Stimulated activated CD8-positive, alpha-beta memory T cell treated with anti-CD3 and anti-CD28 coated beads, Interleukin-7, amount 100 ng/mL, for 1 hour (primary cell): ENCODE data around the gene PCNX3.

Experiments
- DNase-seq, 2 donors: peaks; one replicate each; pipeline ENCODE4 v3.0.0-alpha.2; 2020; ENCODE audit warnings: low read depth in 2 of 2

Gene PCNX3

DNA sequence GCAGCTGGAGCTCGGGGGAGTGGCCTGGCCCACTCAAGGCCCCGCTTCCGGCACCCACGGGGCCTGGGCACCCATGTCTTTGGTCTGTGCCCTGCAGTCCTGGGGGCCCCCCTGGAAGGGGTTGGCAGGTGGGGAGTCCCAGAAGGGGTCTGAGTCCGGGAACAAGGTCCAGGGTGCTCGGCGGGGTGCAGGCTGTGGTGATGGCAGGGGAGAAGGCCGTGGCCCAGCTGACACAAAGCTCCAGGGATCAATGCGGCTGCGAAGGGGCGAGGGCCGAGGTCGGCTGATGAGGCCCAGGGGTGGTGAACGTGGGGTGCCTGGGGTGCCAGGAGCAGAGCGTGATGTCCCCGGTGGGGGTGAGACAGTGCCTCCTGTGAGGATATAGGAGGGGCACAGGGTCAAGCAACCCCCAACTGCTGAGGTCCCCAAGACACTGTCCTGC, 17.3 kb upstream of the PCNX3 start:
- no peak for DNase-seq

- DNase-seq = no peak
These were observed 16.2 kb upstream of the PCNX3 start for GRCh38 chr11:65599216-65599954.

- no peak for DNase-seq
These were observed 15.7 kb upstream of the PCNX3 start for GRCh38 chr11:65599955-65600246.

DNA sequence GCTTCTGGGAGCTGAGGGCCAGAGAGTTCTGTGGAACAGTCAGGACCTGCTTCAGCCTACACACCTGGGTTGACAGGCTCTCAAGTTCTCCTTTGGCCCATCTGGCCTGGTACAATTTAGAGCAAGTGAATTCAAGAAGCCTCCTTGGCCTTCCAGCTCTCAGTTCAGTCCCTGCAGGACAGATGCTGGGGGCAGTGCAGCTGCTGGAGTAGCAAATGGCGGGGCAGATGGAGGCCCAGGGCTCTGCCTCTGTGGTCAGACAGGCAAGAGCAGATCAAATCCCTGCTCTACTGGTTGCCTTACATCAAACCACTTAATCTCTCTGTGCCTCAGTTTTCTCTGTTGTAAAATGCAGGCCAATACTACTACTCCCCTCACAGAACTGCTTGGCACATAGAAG, 11.3 kb upstream of the PCNX3 start:
- no peak for DNase-seq

DNA sequence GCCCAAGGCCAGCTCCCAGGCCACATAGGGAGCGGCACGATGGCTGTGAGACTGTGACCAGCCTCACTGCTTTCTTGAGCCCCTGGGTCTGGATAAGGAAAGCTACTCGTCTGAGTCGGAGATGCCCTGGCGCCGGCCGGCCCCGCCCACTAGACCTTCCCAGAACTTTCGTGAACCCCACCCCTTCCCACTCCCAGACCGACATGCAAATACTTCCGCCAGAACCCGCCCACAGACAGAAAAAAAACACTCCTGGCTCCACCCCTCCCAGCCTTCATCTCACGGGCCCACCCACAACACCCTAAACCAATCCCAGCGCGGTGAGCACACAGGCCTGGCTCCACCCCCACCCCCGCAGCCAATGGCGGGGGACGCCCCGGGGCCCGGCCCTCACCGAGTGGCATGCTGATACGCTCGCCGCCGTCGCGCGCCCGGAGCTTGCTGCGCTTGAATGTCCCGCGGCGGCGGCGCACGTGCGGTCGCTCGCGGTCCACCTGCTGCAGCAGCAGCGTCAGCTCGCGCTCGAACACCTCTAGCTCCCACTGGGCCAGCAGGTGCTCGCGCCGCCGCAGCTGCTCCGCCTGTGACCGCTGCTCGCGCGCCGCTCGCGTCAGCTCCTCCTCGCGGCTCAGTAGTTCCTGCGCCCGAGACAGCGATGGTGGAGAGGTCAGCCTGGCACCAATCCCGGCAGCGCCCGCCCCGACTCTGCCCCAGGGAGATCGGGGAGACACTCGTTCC, 8.5 kb upstream of the PCNX3 start:
- DNase-seq = no peak

GRCh38 chr11:65607614-65608426, 7.8 kb upstream of the PCNX3 start:
- DNase-seq = no peak

DNA sequence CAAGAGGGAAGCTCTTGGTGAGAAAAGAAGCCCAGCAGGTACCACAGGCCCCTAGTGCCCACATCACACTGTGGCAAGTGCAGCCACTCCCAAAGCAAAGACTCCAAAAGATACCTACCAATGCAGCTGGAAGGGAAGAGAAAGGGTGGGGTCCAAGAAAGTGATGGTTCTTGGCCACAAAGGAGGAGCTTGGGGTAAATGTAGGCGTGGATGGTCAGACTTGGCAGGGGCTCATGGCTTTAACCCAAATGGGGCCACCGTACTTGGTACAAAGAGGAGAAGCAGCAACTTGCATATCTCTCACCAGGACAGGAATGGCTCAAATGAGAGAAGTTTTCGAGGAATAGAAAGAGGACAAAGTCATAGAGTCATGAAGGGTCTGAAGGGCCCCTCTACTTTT, 6.3 kb upstream of the PCNX3 start:
- DNase-seq = no peak

- DNase-seq = no peak
These were observed 5.9 kb upstream of the PCNX3 start for GRCh38 chr11:65609665-65610064.

DNA sequence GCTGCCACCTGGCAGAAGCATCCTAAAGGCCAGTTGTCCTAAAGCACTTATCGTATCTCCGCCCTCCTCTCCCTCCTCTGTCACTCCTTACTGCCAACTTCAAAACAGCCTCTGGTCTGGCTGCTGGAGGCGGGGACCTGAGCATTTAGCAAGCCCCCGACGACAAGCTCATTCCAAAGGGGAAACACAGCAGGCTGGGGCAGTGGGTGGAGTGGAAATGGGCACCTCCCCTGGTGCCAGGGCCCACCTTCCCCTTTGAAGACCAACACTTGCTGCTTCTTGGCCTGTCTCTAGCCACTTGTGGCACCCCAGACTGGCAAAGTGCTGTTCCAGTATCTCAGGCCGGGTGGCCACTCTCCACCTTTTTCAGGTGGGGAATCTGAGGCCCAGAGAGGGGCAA, 5.2 kb upstream of the PCNX3 start:
- DNase-seq = no peak

DNA sequence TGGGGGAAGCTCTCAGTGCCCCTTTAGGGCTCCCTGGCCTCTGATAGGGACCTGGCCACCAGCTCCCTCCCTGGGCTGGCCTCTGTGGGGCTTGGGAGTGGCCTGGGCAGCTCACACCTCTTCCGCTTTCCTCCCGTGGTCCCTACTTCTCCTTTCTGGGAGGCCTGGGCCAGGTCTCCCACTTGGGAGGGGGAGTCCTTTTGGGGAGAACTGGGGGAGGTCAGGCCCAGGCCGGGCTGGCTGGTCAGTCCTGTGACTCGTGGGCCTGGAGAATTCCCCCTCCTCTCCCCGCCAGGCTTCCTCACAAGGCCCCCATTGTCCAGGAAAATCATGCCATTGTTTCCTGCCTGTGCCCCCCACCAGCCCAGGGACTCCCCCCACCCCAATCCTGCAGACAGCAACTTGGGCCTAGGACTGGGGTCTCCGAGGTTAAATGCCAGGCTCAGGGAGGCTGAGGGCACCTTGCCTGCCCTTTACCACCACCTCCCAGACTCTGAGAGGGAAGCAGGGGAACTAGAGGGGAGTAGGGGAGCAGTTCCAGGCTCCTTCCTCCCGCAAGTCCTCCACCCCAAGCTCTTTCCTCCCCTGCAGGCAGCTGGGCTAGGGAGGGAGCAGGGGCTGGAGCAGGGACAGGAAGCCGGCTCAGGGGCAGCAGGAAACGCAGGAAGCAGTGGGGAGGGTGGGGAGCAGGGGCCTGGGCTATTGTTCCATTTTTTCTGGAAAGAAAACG, 4.4 kb upstream of the PCNX3 start:
- DNase-seq = no peak

- DNase-seq = no peak
These were observed 3.6 kb upstream of the PCNX3 start for GRCh38 chr11:65611758-65612603.

DNA sequence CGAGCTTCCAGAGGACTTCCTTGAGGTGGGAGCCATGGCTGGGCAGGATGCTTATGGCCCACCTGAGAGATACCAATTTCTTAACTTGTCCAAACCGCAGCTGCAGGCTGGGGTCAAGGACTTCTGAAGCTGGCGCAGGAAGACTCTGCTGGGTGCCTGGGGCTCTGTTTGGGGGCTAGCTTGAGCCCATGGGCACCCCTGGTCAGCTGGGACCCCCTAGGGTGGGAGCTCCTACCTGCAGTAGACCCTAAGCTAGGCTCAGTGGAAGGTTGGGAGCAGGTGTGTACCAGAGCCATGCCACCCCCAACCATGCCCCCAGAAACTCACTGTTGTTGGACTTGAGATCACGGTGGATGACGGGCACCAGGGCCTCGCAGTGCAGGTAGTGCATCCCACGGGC, 2.9 kb upstream of the PCNX3 start:
- no peak for DNase-seq

DNA sequence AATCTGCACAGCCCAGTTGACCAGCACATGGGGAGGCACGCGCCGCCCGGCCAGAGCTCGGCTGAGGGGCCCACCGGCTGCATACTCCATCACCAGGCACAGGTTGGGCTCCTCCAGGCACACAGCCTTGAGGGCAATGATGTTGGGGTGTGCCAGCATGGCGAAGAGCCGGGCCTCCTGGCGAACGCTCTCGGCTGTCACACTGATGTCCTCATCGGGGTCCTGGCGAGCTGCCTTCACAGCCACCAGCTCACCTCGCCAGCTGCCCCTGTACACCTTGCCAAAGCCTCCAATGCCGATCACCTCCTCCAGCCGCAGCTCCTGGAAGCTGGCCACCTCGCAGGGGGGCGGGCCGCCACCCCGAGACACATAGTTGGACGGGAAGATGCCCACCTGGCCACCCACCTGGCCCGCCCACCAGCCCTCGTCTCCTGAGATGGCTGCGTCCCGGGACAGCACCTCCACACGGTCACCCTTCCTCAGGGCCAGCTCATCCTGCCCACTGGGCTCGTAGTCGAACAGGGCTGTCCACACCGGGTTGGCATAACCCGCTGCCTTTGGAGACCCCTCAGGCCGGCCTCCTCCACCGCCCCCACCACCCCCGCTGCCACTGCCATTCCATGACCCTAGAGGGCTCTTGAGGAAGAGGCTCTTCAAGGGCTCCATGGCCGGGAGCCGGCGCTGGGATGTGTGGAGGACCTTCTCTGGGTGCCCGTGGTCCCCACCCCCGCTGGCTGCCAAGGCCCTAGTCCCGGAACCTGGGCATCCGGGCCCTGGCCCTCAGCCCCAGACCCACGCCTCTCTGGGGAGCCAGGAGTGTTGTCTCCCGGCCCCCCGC, 2.3 kb upstream of the PCNX3 start:
- no peak for DNase-seq

GRCh38 chr11:65615950-65616574, 486 bp downstream of the PCNX3 start:
- no peak for DNase-seq

DNA sequence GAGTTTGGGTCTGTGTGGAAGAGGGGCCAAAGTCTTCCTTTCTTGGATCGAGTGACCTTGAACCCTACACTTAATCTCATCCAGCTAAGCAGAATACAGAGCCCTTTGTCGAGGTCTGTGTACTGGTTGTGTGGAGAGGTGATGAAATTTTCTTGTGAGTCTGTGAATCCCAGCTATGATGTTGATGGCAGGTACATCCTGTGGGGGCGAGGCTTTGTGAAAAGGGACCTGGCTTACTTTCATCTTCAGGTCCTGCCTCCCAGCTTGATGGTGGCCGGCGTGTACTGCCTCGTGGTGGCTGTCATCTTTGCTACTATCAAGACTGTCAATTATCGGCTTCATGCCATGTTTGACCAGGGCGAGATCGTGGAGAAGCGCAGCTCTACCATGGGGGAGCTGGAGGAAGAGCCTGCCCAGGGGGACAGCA, 1.0 kb downstream of the PCNX3 start:
- DNase-seq = no peak

- DNase-seq = no peak
These were observed 1.7 kb downstream of the PCNX3 start for GRCh38 chr11:65617136-65617850.

DNA sequence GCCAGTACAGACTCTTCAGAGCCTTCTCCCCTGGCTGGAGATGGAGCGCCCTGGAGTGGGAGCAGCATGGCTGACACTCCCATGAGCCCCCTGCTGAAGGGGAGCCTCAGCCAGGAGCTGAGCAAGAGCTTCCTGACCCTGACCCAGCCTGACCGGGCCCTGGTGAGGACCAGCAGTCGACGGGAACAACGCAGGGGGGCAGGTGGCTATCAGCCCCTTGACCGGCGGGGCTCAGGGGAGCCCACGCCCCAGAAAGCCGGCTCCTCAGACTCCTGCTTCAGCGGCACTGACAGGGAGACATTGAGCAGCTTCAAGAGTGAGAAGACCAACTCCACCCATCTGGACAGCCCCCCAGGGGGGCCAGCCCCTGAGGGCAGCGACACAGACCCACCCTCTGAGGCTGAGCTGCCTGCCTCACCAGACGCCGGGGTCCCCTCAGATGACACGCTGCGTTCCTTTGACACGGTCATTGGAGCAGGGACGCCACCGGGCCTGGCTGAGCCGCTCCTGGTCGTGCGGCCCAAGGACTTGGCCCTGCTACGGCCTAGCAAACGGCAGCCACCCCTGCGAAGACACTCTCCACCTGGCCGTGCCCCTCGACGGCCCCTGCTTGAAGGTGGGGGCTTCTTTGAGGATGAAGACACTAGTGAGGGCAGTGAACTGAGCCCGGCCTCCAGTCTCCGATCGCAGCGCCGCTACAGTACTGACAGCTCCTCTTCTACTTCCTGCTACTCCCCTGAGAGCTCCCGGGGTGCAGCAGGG, 2.6 kb downstream of the PCNX3 start:
- DNase-seq = no peak

DNA sequence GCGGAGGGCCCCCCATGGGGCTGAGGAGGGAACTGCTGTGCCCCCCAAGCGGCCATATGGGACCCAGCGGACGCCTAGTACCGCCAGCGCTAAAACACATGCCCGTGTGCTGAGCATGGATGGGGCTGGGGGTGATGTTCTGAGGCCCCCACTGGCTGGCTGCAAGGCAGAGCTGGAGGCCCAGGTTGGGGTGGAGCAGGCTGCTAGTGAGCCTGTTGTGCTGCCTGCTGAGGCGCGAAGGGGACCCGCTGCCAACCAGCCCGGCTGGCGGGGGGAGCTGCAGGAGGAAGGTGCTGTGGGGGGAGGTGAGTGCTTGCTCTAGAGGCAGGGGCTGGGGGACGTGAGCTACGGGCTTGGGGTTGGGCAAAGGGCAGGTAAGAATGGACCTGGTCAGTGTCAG, 3.2 kb downstream of the PCNX3 start:
- no peak for DNase-seq
